Measurements from ENCODE around the gene PLEKHM3. TPM values are rescaled to one million over a fixed set of nuclear protein-coding genes. Genes with fewer than 3 reads are reported as not detected.

Gene PLEKHM3
- total RNA-seq, 1 donor from 2014 or later: 19.5 TPM

- Histone ChIP-seq H3K27ac (no peak overlapping the region), H3K4me2 (no peak overlapping the region), H3K4me1 (no peaks in the 10 kb centered on the region), H3K36me3 (no peaks in the 10 kb centered on the region), H4K20me1 (ENCODE audit: low read depth) (no peaks in the 10 kb centered on the region), H3F3A (ENCODE audit: low read depth) (peaks cover 4% of the 10 kb centered on the region), H3K4me3 (no peak overlapping the region), H3K9me3 (ENCODE audit: low read depth) (no peaks in the 10 kb centered on the region), H3K27me3 (no peaks in the 10 kb centered on the region), H3K9ac (no peak overlapping the region), H3K79me2 (ENCODE audit: low read depth) (no peaks in the 10 kb centered on the region), H2AFZ (replicated peaks) (no peak overlapping the region)
- Mint-ChIP-seq H3K9me3 (no peaks in the 10 kb centered on the region), H3K4me3 (no peak overlapping the region), H3K4me1 (peaks cover 5% of the 10 kb centered on the region), H3K27me3 (ENCODE audit: insufficient read depth, low read depth) (peaks cover 3% of the 10 kb centered on the region), H3K27ac (no peak overlapping the region), H3K36me3 (no peaks in the 10 kb centered on the region)
- DNase-seq (ENCODE audit: low spot score): no peak
- TF ChIP-seq EZH2phosphoT487 (IDR thresholded peaks at IDR 0.05) (no peak), EZH2 (IDR thresholded peaks at IDR 0.05) (no peak), CTCF (IDR thresholded peaks at IDR 0.05) (no peak)
These were observed 43.9 kb upstream of the PLEKHM3 start for GRCh38 chr2:208069186-208069585.

GRCh38 chr2:208066016-208066415 is 40.7 kb upstream of the PLEKHM3 start:
- Histone ChIP-seq H3F3A (ENCODE audit: low read depth) (peaks cover 10% of the 10 kb centered on the region), H3K36me3 (no peaks in the 10 kb centered on the region), H3K4me2 (no peak overlapping the region), H3K9me3 (ENCODE audit: low read depth) (no peaks in the 10 kb centered on the region), H3K4me3 (no peak overlapping the region), H2AFZ (replicated peaks) (no peak overlapping the region), H3K79me2 (ENCODE audit: low read depth) (no peaks in the 10 kb centered on the region), H3K27ac (no peak overlapping the region), H3K9ac (no peak overlapping the region), H4K20me1 (ENCODE audit: low read depth) (no peaks in the 10 kb centered on the region), H3K4me1 (peaks cover 4% of the 10 kb centered on the region), H3K27me3 (no peaks in the 10 kb centered on the region)
- H3K9me3 Mint-ChIP-seq: no peaks in the 10 kb centered on the region
- no peaks in the 10 kb centered on the region for H3K36me3 Mint-ChIP-seq
- no peak for DNase-seq (ENCODE audit: low spot score)
- peaks cover 8% of the 10 kb centered on the region for H3K27me3 Mint-ChIP-seq (ENCODE audit: insufficient read depth, low read depth)
- no peak for TF ChIP-seq CTCF (IDR thresholded peaks at IDR 0.05)
- no peak for TF ChIP-seq EZH2phosphoT487 (IDR thresholded peaks at IDR 0.05)
- TF ChIP-seq EZH2 (IDR thresholded peaks at IDR 0.05): no peak
- peaks cover 5% of the 10 kb centered on the region for H3K4me1 Mint-ChIP-seq
- no peak overlapping the region for H3K27ac Mint-ChIP-seq
- H3K4me3 Mint-ChIP-seq: no peak overlapping the region

GRCh38 chr2:208065476-208065875 is 40.1 kb upstream of the PLEKHM3 start:
- Mint-ChIP-seq H3K27me3 (ENCODE audit: insufficient read depth, low read depth) (peaks cover 9% of the 10 kb centered on the region), H3K4me3 (no peak overlapping the region), H3K27ac (no peak overlapping the region), H3K36me3 (no peaks in the 10 kb centered on the region), H3K9me3 (no peaks in the 10 kb centered on the region), H3K4me1 (peaks cover 5% of the 10 kb centered on the region)
- Histone ChIP-seq H3K4me1 (peaks cover 4% of the 10 kb centered on the region), H3K9me3 (ENCODE audit: low read depth) (no peaks in the 10 kb centered on the region), H2AFZ (replicated peaks) (no peak overlapping the region), H3K27ac (no peak overlapping the region), H3K4me3 (no peak overlapping the region), H3K9ac (no peak overlapping the region), H4K20me1 (ENCODE audit: low read depth) (no peaks in the 10 kb centered on the region), H3F3A (ENCODE audit: low read depth) (peaks cover 10% of the 10 kb centered on the region), H3K4me2 (no peak overlapping the region), H3K79me2 (ENCODE audit: low read depth) (no peaks in the 10 kb centered on the region), H3K36me3 (no peaks in the 10 kb centered on the region), H3K27me3 (no peaks in the 10 kb centered on the region)
- TF ChIP-seq EZH2phosphoT487 (IDR thresholded peaks at IDR 0.05): no peak
- no peak for TF ChIP-seq EZH2 (IDR thresholded peaks at IDR 0.05)
- no peak for TF ChIP-seq CTCF (IDR thresholded peaks at IDR 0.05)
- DNase-seq (ENCODE audit: low spot score): no peak
